MCF 10A (cell line): Measurements from ENCODE around the gene RPS23. TPM values are rescaled to one million over a fixed set of nuclear protein-coding genes. Genes with fewer than 3 reads are reported as not detected.

Experiments used
- BruUV-seq: library from RNA; stranded (reverse); fragments of 400-500 nt; replicated peaks from 2 replicates; lab custom pipeline; 2021; lab: Mats Ljungman, UMichigan
- CTCF ChIA-PET: fragments of 300-600 bp; sonication (Branson Sonifier 250); formaldehyde crosslinking; extraction: SDS; loops from one replicate; lab custom pipeline; 2021; ENCODE audit warnings: antibody characterized with exemption, inconsistent platforms; lab: Yijun Ruan, JAX
- POLR2A ChIA-PET: fragments of 300-600, 350-650 bp; sonication (Branson Sonifier 250); formaldehyde crosslinking; extraction: SDS; loops from one replicate; lab custom pipeline; 2020; ENCODE audit warnings: antibody characterized with exemption, inconsistent platforms; lab: Yijun Ruan, JAX
- DNase-seq: peaks from one replicate; pipeline ENCODE4 v3.0.0-alpha.2; 2018; ENCODE audit not compliant: unreplicated experiment
- H3K27ac Mint-ChIP-seq: one replicate; pipeline ENCODE4 v1.8.0; 2022; ENCODE audit warnings: mild to moderate bottlenecking, low read depth, mixed read lengths; ENCODE audit not compliant: unreplicated experiment
- H3K27me3 Mint-ChIP-seq: one replicate; pipeline ENCODE4 v1.8.0; 2022; ENCODE audit warnings: mixed read lengths; ENCODE audit not compliant: insufficient read depth, unreplicated experiment
- H3K36me3 Mint-ChIP-seq: one replicate; pipeline ENCODE4 v1.8.0; 2022; ENCODE audit warnings: mild to moderate bottlenecking, moderate library complexity, mixed read lengths; ENCODE audit not compliant: insufficient read depth, unreplicated experiment
- H3K4me1 Mint-ChIP-seq: one replicate; pipeline ENCODE4 v1.8.0; 2022; ENCODE audit warnings: mixed read lengths; ENCODE audit not compliant: insufficient read depth, unreplicated experiment
- H3K4me3 Mint-ChIP-seq: one replicate; pipeline ENCODE4 v1.8.0; 2022; ENCODE audit warnings: mild to moderate bottlenecking, moderate library complexity, mixed read lengths; ENCODE audit not compliant: unreplicated experiment
- H3K9me3 Mint-ChIP-seq: one replicate; pipeline ENCODE4 v1.8.0; 2022; ENCODE audit warnings: mixed read lengths; ENCODE audit not compliant: unreplicated experiment
- CTCF ChIP-seq: fragments of 200-600 bp; IDR thresholded peaks from one replicate; pipeline ENCODE4 v1.8.0; 2022; ENCODE audit warnings: antibody characterized with exemption, mild to moderate bottlenecking; ENCODE audit not compliant: unreplicated experiment
- intact Hi-C: fragments of 100-400 bp; cut with micrococcal nuclease; formaldehyde crosslinking; loops from 2 replicates; pipeline ENCODE4 v1.14.1; 2022
- total RNA-seq: library from RNA; stranded (reverse); gene quantifications from 2 replicates; pipeline ENCODE4 v1.2.3, GENCODE V29; 2022

RPS23 gene
- total RNA-seq, 1 experiment from 2014 or later, result 2,870 TPM

- intact Hi-C loops, result no loop called here
- no peak for TF ChIP-seq CTCF
- DNase-seq, result no peak
- no peak overlapping the region for H3K4me3 Mint-ChIP-seq
- no peak overlapping the region for H3K27ac Mint-ChIP-seq
- BruUV-seq, result no TSS peak
- ChIA-PET CTCF (interaction anchor here (0.9 kb wide), 1 partner anchor 51 kb away, joined by 3 read pairs; no protein-coding TSS in a partner anchor), POLR2A (no interaction called here)
- no peaks in the 10 kb centered on the region for H3K9me3 Mint-ChIP-seq
- no peaks in the 10 kb centered on the region for H3K36me3 Mint-ChIP-seq
- H3K4me1 Mint-ChIP-seq, result no peaks in the 10 kb centered on the region
- H3K27me3 Mint-ChIP-seq, result no peaks in the 10 kb centered on the region
Measured at GRCh38 chr5:82297711-82298110, 19.6 kb upstream of the RPS23 start.

GRCh38 chr5:82296929-82297328 is 18.8 kb upstream of the RPS23 start:
- intact Hi-C loops, result no loop called here
- DNase-seq, result no peak
- no peaks in the 10 kb centered on the region for H3K27me3 Mint-ChIP-seq
- ChIA-PET CTCF (no interaction called here), POLR2A (no interaction called here)
- H3K9me3 Mint-ChIP-seq, result no peaks in the 10 kb centered on the region
- no peak overlapping the region for H3K4me3 Mint-ChIP-seq
- TF ChIP-seq CTCF, result no peak
- no TSS peak for BruUV-seq
- H3K4me1 Mint-ChIP-seq, result no peaks in the 10 kb centered on the region
- no peak overlapping the region for H3K27ac Mint-ChIP-seq
- H3K36me3 Mint-ChIP-seq, result no peaks in the 10 kb centered on the region

GRCh38 chr5:82295959-82296531 is 17.9 kb upstream of the RPS23 start:
- Mint-ChIP-seq H3K27ac (no peak overlapping the region), H3K36me3 (no peaks in the 10 kb centered on the region), H3K4me1 (no peaks in the 10 kb centered on the region), H3K4me3 (no peak overlapping the region), H3K27me3 (no peaks in the 10 kb centered on the region), H3K9me3 (no peaks in the 10 kb centered on the region)
- no peak for TF ChIP-seq CTCF
- CTCF ChIA-PET, result interaction anchor here (0.7 kb wide), 1 partner anchor 19 kb away, joined by 3 read pairs; no protein-coding TSS in a partner anchor
- no peak for DNase-seq
- POLR2A ChIA-PET, result no interaction called here
- no TSS peak for BruUV-seq
- intact Hi-C loops, result no loop called here

DNA sequence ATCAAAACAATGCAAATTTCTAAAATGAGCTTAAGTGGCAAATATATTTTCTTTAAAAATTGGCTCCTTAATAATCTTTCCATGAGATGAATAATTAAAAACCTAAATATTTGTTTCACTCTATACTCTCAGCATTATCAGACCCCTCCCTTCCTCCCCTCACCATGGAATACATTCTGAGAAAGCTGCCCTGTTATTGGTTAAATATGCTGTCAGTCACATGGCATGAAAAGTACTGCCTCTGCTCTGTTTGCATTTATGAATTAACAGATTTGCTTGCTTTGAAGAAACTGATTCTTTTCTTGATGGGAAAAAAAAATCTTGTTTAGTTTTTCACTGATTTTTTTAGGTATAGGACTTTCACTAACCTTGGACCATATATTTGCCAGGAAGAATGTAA is 17.0 kb upstream of the RPS23 start:
- intact Hi-C loops, result no loop called here
- DNase-seq, result no peak
- ChIA-PET POLR2A (interaction anchor here (0.7 to 0.8 kb wide), 2 partner anchors 16 to 18 kb away, joined by 3 to 5 read pairs; no protein-coding TSS in a partner anchor), CTCF (interaction anchor here (0.7 kb wide), 1 partner anchor 18 kb away, joined by 3 read pairs; no protein-coding TSS in a partner anchor)
- no peaks in the 10 kb centered on the region for H3K36me3 Mint-ChIP-seq
- H3K9me3 Mint-ChIP-seq, result no peaks in the 10 kb centered on the region
- no peak overlapping the region for H3K27ac Mint-ChIP-seq
- no peak overlapping the region for H3K4me3 Mint-ChIP-seq
- H3K4me1 Mint-ChIP-seq, result no peaks in the 10 kb centered on the region
- no peaks in the 10 kb centered on the region for H3K27me3 Mint-ChIP-seq
- no peak for TF ChIP-seq CTCF
- BruUV-seq, result no TSS peak
